Progenitor cell of endocrine pancreas (in vitro differentiated cells): Measurements from ENCODE around the gene RAB6B. TPM values are rescaled to one million over a fixed set of nuclear protein-coding genes. Genes with fewer than 3 reads are reported as not detected.
A peak's percentile ranks its signal among the peaks of the same experiment; 100 is the strongest.

Source experiments
- DNase-seq: peaks from one replicate; pipeline ENCODE4 v3.0.0; 2021; ENCODE audit warnings: low spot score; ENCODE audit not compliant: unreplicated experiment
- H3K27ac Mint-ChIP-seq: 2 replicates; pipeline ENCODE4 v1.8.0; 2021; ENCODE audit warnings: mild to moderate bottlenecking, moderate library complexity, mixed read lengths
- H3K27me3 Mint-ChIP-seq: 2 replicates; pipeline ENCODE4 v1.8.0; 2021; ENCODE audit warnings: mixed read lengths
- H3K36me3 Mint-ChIP-seq: 2 replicates; pipeline ENCODE4 v1.8.0; 2022; ENCODE audit warnings: mixed read lengths; ENCODE audit not compliant: insufficient read depth
- H3K4me1 Mint-ChIP-seq: 2 replicates; pipeline ENCODE4 v1.8.0; 2021; ENCODE audit warnings: low read depth, mixed read lengths
- H3K4me3 Mint-ChIP-seq: 2 replicates; pipeline ENCODE4 v1.8.0; 2021; ENCODE audit warnings: low read depth, mild to moderate bottlenecking, moderate library complexity, mixed read lengths
- H3K9me3 Mint-ChIP-seq: 2 replicates; pipeline ENCODE4 v1.8.0; 2021; ENCODE audit warnings: low read depth, mixed read lengths
- total RNA-seq: library from RNA; stranded (reverse); gene quantifications from 2 replicates; pipeline ENCODE4 v1.2.1, GENCODE V29; 2021
- TF ChIP-seq, protein P1 (sequence below): fragments of 200-600 bp; sonication (generic); IDR thresholded peaks from one replicate; pipeline ENCODE4 v1.5.0; 2021; ENCODE audit warnings: antibody characterized with exemption, mild to moderate bottlenecking; ENCODE audit not compliant: unreplicated experiment

Gene RAB6B
- total RNA-seq, 1 donor from 2014 or later, result 10.5 TPM

DNA sequence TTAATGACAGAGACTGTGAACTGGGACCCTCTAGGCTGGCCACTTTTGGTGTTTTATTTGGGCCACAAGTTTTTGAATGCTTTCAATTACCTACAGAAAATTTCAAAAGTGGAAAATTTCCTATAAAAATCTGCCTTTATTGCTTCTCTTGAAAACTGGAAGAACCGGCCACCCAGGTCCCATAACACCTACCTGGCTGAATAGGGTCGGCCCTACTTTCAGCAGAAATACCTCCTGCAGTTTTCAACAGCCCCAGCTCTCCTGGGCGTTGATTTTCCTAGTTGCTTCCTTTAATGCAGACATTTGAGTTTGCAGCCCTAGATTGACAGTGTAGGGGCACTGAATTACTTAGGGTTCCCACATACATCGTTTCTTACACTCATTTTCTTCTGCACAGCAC is 90.8 kb downstream of the RAB6B start:
- DNase-seq, result no peak
- H3K36me3 Mint-ChIP-seq, result peaks cover 3% of the 10 kb centered on the region
- peaks cover 25% of the 10 kb centered on the region for H3K27me3 Mint-ChIP-seq
- peak overlapping the region; percentile 95 for H3K4me3 Mint-ChIP-seq
- H3K4me1 Mint-ChIP-seq, result peaks cover 17% of the 10 kb centered on the region
- TF ChIP-seq, protein P1, sequence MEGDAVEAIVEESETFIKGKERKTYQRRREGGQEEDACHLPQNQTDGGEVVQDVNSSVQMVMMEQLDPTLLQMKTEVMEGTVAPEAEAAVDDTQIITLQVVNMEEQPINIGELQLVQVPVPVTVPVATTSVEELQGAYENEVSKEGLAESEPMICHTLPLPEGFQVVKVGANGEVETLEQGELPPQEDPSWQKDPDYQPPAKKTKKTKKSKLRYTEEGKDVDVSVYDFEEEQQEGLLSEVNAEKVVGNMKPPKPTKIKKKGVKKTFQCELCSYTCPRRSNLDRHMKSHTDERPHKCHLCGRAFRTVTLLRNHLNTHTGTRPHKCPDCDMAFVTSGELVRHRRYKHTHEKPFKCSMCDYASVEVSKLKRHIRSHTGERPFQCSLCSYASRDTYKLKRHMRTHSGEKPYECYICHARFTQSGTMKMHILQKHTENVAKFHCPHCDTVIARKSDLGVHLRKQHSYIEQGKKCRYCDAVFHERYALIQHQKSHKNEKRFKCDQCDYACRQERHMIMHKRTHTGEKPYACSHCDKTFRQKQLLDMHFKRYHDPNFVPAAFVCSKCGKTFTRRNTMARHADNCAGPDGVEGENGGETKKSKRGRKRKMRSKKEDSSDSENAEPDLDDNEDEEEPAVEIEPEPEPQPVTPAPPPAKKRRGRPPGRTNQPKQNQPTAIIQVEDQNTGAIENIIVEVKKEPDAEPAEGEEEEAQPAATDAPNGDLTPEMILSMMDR, result no peak
- no peak overlapping the region for H3K27ac Mint-ChIP-seq
- H3K9me3 Mint-ChIP-seq, result no peaks in the 10 kb centered on the region

DNA sequence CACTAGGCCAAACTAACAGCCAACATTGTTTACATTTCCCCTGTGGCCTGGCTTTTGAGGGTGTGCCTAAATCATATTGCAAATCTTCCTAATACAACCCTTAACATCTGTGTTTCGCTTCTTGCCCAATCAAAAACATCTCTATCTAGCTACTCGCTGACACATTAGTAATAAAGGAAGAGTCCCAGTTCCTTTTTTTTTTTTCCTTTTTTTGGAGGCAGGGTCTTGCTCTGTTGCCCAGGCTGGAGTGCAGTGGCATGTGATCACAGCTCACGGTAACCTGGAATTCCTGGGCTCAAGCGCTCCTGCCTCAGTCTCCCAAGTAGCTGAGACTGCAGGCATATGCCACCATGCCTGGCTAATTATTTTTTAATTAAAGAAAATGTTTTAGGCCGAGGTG is 92.2 kb downstream of the RAB6B start:
- no peak overlapping the region for H3K4me3 Mint-ChIP-seq
- no peak for DNase-seq
- H3K27me3 Mint-ChIP-seq, result peaks cover 28% of the 10 kb centered on the region
- no peak overlapping the region for H3K27ac Mint-ChIP-seq
- H3K4me1 Mint-ChIP-seq, result peaks cover 17% of the 10 kb centered on the region
- H3K9me3 Mint-ChIP-seq, result no peaks in the 10 kb centered on the region
- TF ChIP-seq, protein P1, result no peak
- peaks cover 3% of the 10 kb centered on the region for H3K36me3 Mint-ChIP-seq

GRCh38 chr3:133799794-133800585 is 95.7 kb downstream of the RAB6B start:
- Mint-ChIP-seq H3K9me3 (peaks cover 12% of the 10 kb centered on the region), H3K4me3 (no peak overlapping the region), H3K27me3 (peaks cover 34% of the 10 kb centered on the region), H3K4me1 (no peaks in the 10 kb centered on the region), H3K27ac (no peak overlapping the region), H3K36me3 (peaks cover 5% of the 10 kb centered on the region)
- TF ChIP-seq, protein P1, result no peak
- no peak for DNase-seq

GRCh38 chr3:133797396-133798105 is 98.1 kb downstream of the RAB6B start:
- Mint-ChIP-seq H3K27ac (no peak overlapping the region), H3K4me3 (no peak overlapping the region), H3K27me3 (peaks cover 29% of the 10 kb centered on the region), H3K9me3 (peaks cover 19% of the 10 kb centered on the region), H3K36me3 (peaks cover 5% of the 10 kb centered on the region), H3K4me1 (no peaks in the 10 kb centered on the region)
- TF ChIP-seq, protein P1, result no peak
- no peak for DNase-seq

DNA sequence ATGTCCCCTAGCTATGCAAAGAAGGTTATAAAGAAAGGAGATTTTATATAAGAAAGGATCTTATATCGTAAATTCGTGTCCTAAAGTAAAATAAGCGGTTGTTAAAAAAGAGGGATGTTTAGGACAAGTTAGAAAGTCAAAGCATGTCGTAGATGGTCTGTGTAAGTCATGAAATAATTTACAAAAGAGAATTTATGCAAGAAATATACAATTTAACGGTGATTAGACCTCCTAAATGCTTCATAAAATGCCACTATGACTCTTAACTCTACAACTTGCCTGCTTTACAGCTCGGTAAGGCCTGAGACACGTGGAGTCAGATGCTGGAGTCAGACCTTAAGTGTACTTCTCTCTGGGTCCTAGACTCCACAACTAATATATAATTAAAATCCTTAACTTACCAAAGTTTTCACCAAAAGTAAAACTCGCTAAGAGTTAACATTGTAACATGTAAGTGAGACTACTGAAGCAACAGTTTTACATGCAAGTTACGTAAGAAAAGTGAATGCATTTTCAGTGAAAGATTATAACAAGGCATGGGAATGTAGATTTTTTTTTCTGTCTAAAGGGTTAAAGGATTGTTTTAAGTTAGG is 103.4 kb downstream of the RAB6B start:
- Mint-ChIP-seq H3K4me3 (no peak overlapping the region), H3K9me3 (peaks cover 33% of the 10 kb centered on the region), H3K4me1 (no peaks in the 10 kb centered on the region), H3K27ac (no peak overlapping the region), H3K27me3 (peaks cover under 1% of the 10 kb centered on the region), H3K36me3 (peaks cover 5% of the 10 kb centered on the region)
- TF ChIP-seq, protein P1, result no peak
- no peak for DNase-seq
